Brain pericyte (primary cell): Measurements from ENCODE around the gene WHAMM.
A peak's percentile ranks its signal among the peaks of the same experiment; 100 is the strongest.
"Not testable (repeated sequence)": the region's sequence is repeated elsewhere in the genome, so short reads cannot be mapped to it uniquely, and the experiment has no call there.

ENCODE experiments used
- DNase-seq: peaks from one replicate; pipeline ENCODE4 v3.0.0-alpha.2; 2012; ENCODE audit warnings: low read depth, low spot score

WHAMM gene

GRCh38 chr15:82809308-82810060 is at the start of gene WHAMM:
WHAMM (plus strand) TSS chr15:82809628; CDS start chr15:82809727, 99 bp downstream.
- peak; percentile 86 for DNase-seq

DNA sequence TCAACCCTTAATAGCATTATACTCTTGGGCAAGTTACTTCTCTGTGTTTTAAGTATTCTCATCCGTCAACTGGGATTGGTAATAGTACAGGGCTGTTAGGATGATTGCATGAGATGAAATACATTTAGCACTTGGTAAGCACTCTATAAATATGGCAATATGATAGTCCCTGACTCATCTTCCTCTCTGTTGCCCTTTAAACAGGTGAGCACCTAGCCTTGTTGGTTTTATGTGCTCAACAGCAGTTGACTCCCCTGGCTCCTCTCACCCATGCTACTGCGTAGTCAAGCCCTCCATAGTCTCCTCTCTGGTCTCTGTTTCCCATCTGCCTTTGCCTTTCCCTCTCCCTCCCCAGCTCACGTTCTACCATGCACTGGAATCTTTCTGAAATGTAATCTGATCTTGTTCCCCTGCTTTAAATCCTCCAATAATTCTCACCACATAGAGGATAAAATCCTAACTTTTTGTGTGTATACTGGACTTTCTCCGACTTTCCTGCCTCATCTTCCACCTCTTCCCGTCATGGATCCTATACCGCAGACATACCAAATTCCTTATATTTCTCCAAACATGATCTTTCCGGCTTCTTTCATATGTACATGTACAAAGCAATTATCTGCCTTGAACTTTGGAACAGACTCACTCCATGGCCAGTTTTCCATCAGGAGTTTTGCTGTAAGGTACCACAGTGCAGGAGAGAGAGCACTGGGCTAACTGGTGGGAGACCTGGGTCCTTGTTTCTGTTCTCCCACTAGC is 45.9 kb upstream of the WHAMM start:
- no peak for DNase-seq

GRCh38 chr15:82764117-82764490 is 45.3 kb upstream of the WHAMM start:
- DNase-seq, result no peak

DNA sequence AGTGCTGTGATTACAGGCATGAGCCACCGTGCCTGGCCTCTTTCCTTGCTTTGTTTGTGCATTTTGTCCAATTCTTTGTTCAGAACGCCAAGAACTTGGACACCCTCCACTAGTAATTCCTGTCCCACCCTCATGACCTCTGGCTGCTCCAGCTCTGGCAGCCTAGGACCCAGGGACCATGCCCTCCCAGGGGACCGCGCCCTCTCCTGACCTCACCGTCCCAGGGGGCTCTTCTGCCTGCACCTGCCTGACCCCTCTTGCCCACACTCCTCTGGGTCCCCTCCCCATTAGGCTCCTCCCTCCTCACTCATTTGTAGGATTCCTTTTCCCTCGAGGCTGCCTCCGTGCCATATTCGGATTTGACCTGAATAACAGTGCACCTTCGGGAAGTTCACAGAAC is 44.7 kb upstream of the WHAMM start:
- DNase-seq, result no peak

DNA sequence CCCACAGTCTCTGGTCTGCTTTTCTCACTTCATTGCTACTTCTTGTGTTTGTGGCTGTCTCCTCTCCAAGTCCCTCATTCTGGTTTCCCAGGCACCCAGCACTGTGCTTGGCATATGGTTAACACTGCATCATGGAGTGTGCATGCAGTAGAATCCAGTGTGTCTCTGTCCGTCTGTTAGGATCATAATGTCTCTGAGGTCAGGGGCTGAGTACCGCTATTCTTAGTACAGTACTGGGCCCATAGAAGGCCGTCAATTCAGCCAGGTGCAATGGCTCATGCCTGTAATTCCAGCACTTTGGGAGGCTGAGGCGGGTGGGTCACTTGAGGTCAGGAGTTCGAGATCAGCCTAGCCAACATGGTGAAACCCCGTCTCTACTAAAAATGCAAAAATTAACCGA is 43.2 kb upstream of the WHAMM start:
- not testable (repeated sequence) for DNase-seq

GRCh38 chr15:82767163-82767829 is 42.1 kb upstream of the WHAMM start:
- DNase-seq, result no peak

GRCh38 chr15:82768414-82769054 is 40.9 kb upstream of the WHAMM start:
- no peak for DNase-seq

- DNase-seq, result no peak
Observed at GRCh38 chr15:82771789-82772607, 37.4 kb upstream of the WHAMM start.

DNA sequence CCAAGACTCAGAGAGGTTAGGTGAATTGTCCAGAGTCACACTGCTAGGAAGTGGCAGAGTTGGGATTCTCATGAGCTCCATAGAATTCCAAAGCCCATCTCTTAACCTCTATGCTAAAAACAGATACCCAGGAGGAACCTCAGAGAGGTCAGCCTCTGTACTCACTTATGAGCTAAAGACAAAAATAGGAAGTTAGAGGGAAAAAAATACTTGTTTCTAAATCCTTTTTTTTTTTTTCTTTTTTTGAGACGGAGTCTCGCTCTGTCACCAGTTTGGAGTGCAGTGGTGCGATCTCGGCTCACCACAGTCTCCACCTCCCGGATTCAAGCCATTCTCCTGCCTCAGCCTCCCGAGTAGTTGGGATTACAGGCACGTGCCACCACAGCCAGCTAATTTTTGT is 34.9 kb upstream of the WHAMM start:
- DNase-seq, result no peak

- DNase-seq, result no peak
Observed at GRCh38 chr15:82778755-82779154, 30.7 kb upstream of the WHAMM start.

GRCh38 chr15:82781349-82781748 is 28.1 kb upstream of the WHAMM start:
- no peak for DNase-seq

- no peak for DNase-seq
Observed at GRCh38 chr15:82788496-82788895, 20.9 kb upstream of the WHAMM start.

DNA sequence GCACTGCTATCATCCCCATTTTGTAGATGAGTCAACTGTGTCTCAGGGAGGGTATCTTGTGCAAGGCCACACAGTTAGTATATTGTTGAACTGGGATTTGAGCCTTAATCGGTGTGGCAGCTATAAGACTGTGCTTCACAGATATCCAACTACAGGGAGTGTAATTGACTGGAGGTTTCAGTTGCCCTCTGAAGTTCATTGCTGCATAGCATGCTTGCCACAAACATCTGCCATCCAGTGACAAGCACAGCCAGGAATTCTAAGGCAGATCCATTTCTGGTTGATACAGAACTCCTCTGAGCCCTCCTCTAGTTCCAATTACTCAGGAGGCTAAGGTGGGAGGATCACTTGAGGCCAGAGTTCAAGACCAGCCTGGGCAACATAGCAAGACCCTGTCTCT is 19.9 kb upstream of the WHAMM start:
- DNase-seq, result no peak

DNA sequence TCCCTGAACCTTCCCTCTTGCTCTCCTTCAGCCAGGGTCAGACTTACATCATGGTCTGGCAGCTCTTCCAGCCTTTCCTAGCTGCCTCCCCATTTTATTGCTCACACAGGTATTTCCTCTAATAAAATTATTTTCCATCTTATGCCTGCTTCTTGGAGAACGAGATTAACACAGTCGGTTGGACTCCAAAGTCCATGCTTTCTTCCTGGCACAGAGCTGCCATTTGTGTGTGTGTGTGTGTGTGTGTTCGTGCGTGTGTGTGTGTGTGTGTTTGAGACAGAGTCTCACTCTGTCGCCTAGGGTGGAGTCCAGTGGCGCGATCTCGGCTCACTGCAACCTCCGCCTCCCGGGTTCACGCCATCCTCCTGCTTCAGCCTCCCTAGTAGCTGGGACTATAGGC is 19.1 kb upstream of the WHAMM start:
- DNase-seq, result no peak

DNA sequence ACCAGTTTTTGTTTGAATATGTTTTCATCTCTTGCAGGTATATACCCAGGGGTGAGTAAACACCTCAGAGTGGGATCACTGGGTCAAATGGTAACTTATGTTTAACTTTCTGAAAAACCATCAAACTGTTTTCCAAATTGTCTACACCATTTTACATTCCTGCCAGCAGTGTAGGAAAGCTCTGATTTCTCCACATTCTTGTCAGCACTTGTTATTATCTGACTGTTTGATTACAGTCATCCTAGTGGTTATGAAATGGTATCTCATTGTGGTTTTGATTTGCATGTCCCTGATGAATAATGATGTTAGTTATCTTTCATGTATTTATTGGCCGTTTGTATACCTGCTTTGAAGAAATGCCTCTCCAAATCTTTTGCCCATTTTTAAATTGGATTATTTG is 17.4 kb upstream of the WHAMM start:
- no peak for DNase-seq

DNA sequence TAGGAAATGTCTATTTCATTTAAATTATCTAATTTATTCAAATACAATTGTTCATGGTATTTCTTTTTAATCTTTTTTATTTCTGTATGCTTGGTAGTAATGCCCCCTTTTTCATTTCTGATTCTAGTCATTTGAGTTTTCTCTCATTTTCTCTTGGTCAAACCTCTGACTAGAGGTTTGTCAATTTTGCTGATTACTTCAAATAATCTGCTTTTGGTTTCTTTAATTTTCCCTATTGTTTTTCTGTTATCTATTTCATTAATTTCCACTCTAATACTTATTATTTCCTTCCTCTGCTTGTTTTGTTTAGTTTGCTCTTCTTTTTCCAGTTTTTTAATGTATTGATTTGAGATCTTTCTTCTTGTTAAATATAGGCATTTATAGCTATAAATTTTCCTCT is 15.7 kb upstream of the WHAMM start:
- DNase-seq, result no peak

DNA sequence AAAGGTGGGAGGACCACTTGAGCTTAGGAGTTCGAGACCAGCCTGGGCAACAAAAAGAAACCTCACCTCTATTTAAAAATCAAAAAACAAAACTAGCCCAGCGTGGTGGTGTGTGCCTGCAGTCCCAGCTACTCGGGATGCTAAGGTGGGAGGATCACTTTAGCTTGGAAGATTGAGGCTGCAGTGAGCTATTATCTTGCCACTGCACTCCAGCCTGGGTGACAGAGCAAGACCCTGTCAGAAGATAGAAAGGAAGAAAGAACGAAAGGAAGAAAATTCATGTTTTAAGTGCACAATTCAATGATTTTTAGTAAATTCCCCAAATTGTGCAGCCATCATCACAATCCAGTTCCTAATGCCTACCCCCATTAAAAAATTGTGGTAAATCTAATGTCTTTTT is 11.3 kb upstream of the WHAMM start:
- no peak for DNase-seq

- no peak for DNase-seq
Observed at GRCh38 chr15:82798531-82799166, 10.8 kb upstream of the WHAMM start.

DNA sequence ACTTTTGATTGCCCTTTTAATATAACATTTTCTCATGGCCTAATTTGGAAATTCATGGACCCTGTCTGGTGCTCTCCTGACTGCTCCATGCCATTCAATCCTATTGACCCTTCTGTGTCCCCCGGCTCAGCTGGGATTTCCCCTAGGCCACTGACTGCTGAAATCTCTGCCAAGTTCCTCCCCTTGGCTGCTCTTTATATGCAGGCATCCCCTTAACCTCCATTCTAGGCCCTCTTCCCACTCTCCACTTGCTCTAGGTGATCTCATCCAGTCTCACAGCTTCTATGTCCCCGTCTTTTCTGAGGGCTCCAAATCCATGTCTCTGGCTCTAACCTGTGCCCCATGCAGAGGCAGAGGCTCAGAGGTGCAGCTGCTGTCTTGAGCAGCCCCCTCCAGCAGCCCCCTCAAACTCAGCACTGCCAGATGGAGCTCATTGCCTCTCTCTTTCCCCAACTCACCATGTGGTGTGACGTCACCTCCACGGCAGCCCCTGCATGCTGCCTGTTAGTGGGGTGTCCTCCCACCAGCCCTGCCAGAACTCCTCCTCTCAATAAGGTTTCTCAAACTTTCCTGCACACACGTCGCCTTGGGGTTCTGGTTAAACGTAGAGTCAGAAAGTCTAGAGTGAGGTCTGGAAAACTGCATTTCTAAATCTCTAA is 10.1 kb upstream of the WHAMM start:
- DNase-seq, result no peak

DNA sequence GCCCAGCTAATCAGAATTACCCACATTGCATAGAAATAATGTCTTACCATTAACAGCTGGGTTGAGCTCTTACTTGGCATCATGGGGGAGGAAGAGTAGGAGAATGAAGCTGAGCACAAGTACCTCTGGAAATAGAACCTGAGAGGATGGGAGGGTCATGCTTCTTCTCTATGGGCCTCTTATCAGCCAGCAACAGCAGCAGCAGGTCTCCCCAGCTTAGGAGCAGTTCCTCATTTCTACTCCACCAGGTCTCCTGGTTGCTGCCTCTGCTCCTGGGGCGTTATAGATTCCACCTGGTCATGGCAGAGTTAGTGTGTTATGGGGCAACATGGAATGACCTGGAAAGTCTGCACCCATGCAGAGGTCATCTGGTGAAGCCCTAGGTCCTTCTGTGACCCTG is 6.9 kb upstream of the WHAMM start:
- DNase-seq, result no peak
